ENCODE data around the gene POLR3K.

Gene POLR3K

DNA sequence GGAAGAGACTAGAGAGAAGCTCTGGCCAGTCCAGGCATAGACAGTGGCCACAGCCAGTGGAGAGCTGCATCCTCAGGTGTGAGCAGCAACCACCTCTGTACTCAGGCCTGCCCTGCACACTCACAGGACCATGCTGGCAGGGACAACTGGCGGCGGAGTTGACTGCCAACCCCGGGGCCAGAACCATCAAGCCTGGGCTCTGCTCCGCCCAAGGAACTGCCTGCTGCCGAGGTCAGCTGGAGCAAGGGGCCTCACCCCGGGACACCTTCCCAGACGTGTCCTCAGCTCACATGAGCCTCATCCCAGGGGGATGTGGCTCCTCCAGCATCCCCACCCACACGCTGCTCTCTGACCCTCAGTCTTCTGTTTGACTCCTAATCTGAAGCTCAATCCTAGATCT, 15.8 kb upstream of the POLR3K start:
- no peak for DNase-seq (ENCODE audit: low read depth)
- TF ChIP-seq, protein P1, sequence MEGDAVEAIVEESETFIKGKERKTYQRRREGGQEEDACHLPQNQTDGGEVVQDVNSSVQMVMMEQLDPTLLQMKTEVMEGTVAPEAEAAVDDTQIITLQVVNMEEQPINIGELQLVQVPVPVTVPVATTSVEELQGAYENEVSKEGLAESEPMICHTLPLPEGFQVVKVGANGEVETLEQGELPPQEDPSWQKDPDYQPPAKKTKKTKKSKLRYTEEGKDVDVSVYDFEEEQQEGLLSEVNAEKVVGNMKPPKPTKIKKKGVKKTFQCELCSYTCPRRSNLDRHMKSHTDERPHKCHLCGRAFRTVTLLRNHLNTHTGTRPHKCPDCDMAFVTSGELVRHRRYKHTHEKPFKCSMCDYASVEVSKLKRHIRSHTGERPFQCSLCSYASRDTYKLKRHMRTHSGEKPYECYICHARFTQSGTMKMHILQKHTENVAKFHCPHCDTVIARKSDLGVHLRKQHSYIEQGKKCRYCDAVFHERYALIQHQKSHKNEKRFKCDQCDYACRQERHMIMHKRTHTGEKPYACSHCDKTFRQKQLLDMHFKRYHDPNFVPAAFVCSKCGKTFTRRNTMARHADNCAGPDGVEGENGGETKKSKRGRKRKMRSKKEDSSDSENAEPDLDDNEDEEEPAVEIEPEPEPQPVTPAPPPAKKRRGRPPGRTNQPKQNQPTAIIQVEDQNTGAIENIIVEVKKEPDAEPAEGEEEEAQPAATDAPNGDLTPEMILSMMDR (IDR thresholded peaks at IDR 0.05; ENCODE audit: low read depth, low read length, missing control alignments), result no peak
- H3K4me3 ChIP-seq (ENCODE audit: low read depth, low read length), result no peak overlapping the region
- in situ Hi-C loops (cut with HindIII; ENCODE audit: low sequenced_read_pairs), result no loop called here

DNA sequence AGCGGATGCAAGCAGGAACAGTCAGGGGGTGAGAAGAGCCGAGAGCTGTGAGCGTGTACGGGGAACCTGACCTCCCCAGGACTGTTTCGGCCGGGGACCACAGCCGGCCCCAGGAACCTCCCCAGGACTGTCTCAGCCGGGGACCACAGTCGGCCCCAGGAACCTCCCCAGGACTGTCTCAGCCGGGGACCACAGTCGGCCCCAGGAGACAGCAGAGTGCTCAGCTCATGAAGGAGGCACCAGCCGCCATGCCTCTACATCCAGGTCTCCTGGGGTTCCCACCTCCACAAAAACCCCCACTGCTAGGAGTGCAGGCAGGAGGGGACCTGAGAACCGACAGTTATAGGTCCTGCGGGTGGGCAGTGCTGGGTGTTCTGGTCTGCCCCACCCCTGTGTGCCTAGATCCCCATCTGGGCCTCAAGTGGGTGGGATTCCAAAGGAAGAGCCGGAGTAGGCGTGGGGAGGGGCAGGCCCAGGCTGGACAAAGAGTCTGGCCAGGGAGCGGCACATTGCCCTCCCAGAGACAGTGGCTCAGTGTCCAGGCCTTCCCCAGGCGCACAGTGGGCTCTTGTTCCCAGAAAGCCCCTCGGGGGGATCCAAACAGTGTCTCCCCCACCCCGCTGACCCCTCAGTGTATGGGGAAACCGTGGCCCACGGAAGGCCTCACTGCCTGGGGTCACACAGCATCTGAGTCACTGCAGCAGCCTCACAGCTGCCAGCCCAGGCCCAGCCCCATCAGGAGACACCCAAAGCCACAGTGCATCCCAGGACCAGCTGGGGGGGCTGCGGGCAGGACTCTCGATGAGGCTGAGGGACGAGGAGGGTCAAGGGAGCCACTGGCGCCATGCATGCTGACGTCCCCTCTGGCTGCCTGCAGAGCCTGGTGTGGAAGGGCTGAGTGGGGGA, 14.7 kb upstream of the POLR3K start:
- TF ChIP-seq, protein P1 (IDR thresholded peaks at IDR 0.05; ENCODE audit: low read depth, low read length, missing control alignments), result no peak
- no peak for DNase-seq (ENCODE audit: low read depth)
- in situ Hi-C loops (cut with HindIII; ENCODE audit: low sequenced_read_pairs), result no loop called here
- no peak overlapping the region for H3K4me3 ChIP-seq (ENCODE audit: low read depth, low read length)

DNA sequence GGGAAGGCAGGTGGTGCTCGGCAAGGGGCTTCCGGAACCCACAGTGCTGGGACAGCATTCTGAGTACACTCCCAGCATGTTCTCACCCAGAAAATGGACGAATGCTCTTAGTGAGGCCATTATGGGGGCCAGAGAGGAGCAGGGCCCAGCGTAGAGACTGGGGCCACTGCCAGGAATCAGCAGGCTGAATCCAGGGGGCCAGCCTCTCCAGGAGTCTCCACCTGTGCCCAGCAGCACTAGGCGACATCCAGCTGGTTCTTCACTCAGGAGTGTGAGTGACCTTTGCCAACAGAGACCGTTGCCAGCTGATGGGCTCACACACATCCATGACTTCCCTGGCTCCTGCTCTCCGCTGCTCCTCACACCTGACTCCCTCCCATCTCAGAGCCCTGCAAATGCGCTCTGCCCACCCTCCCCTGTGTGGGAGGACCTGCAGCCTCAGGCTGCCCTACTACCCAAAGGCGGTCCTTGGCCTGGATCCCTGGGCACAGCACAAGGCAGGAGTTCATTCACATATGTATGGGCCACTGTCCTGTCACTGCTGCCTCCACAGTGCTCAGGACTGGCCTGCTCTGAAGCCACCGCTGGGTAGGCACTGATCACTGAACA, 13.9 kb upstream of the POLR3K start:
- TF ChIP-seq, protein P1 (IDR thresholded peaks at IDR 0.05; ENCODE audit: low read depth, low read length, missing control alignments), result no peak
- DNase-seq (ENCODE audit: low read depth), result no peak
- in situ Hi-C loops (cut with HindIII; ENCODE audit: low sequenced_read_pairs), result no loop called here
- H3K4me3 ChIP-seq (ENCODE audit: low read depth, low read length), result no peak overlapping the region

DNA sequence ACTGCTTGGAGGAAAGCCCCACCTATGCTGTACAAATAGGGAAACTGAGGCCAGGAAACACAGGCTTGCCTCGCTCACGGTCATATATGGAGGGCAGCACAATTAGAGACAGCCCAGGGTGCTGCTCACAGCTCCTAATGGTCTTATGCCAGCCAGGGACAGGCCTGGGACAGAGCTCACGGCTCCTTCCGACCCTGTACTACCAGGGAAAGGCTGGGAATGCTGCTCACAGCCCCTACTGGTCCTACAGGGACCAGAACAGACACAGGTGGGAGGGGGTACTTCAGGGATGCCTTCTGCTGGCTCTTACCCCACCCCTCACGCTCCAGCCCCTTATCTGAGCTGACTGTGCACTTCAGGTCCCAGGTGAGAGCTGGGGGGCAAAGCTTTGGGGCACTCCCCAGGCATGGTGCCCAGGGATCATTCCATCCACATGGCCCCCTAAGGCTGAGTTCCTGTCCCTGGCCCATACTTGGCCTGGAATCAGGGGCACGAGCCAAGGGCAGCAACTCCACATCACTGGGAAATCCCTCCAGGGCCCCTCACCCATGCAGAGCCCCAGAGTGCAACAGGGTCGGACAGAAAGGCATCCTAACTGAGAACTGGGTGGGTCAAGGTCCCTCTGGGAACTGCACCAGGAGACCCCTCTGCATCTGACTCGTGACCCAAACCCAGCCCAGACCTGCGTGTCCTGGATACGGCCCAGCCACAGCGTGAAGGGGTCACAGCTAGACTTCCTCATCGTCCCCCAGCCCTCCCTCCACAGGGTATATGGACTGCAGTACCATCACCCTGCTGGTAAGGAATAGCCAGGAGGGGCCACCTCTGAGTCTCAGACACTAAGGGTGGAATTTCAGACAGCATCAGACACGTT, 13.1 kb upstream of the POLR3K start:
- H3K4me3 ChIP-seq (ENCODE audit: low read depth, low read length), result no peak overlapping the region
- in situ Hi-C loops (cut with HindIII; ENCODE audit: low sequenced_read_pairs), result no loop called here
- no peak for DNase-seq (ENCODE audit: low read depth)
- TF ChIP-seq, protein P1 (IDR thresholded peaks at IDR 0.05; ENCODE audit: low read depth, low read length, missing control alignments), result no peak

DNA sequence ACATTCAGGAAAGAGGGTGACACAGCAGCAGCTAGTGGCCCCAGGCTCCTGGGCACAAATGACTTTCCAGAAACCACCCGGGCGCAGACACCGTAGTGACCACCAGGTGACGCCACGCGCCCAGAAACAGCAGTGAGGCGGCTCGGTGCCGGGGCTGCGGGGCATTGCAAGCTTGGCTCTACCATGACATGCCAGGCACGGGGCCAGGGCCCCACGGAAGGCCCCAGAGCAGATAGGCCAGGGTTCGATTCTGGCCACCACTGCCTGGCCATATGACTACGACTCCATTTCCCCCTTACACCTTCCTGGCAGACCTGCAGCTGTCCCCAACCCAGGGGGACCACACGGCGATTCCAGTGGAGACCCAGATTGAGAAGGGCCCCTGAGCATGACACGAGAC, 12.3 kb upstream of the POLR3K start:
- no peak for DNase-seq (ENCODE audit: low read depth)
- H3K4me3 ChIP-seq (ENCODE audit: low read depth, low read length), result no peak overlapping the region
- TF ChIP-seq, protein P1 (IDR thresholded peaks at IDR 0.05; ENCODE audit: low read depth, low read length, missing control alignments), result peak; percentile 94
- in situ Hi-C loops (cut with HindIII; ENCODE audit: low sequenced_read_pairs), result no loop called here

DNA sequence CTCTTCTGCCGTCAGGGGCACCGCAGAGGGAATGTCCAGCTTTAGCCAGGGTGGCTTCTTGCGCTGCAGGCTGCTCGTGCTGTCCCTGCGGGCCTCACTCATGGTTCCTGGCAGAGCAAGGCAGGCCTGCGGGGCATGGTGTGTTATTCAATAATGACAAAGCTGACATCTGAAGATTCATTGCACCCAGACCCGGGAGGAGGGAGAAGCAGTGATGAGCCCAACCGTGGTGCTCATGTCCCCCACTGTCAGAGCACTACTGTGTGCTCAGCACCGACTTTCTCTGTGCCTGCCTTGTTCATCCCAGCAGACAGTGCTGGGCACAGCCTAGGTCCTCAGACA, 11.5 kb upstream of the POLR3K start:
- TF ChIP-seq, protein P1 (IDR thresholded peaks at IDR 0.05; ENCODE audit: low read depth, low read length, missing control alignments), result no peak
- H3K4me3 ChIP-seq (ENCODE audit: low read depth, low read length), result no peak overlapping the region
- in situ Hi-C loops (cut with HindIII; ENCODE audit: low sequenced_read_pairs), result no loop called here
- no peak for DNase-seq (ENCODE audit: low read depth)
